UCSD-AML1 (cell line): ENCODE results near the gene STARD3.
"Not testable (repeated sequence)": the region's sequence is repeated elsewhere in the genome, so short reads cannot be mapped to it uniquely, and the experiment has no call there.

Experiments
- DNase-seq: peaks from one replicate; lab custom pipeline; 2025; ENCODE audit not compliant: unreplicated experiment; lab: John Stamatoyannopoulos, UW

Gene STARD3

DNA sequence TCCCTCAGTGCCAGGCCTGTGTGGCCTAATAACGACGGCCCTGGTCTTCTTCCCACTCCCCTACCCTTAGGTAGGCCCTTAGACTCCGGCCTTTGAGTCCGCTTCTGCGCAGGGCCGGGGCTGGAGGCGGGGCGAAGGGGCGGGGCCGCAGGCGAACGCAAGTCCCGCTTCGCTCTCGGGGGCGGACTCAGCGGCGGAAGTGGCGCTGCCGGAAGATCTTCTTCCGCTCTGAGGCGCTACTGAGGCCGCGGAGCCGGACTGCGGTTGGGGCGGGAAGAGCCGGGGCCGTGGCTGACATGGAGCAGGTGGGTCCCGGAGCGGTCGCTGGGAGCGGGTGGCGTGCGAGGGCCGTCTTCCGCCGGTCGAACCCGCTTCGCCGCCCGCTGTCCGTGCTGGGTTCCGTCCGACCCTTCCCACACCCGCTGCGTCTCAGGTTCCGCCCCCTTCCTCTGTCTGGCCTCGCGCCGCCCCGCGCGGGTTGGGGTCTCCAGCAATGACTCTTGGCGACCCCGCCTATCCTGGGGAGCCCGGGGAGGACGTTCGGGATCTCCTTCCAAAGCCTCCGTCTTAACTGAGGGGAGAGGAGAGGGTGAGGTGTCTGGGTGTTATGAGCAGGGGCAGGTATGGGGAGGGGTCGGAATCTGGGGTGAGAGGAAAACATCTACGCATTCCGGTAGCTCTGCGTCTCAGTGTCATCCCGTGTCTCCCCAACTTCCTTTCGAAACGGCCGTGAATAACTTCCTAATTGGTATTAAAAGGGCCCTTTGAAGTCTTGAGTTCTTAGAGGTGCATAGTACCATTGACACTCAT, at the start of gene STARD3:
Gene STARD3 (plus strand): TSS at position 218 of the 810 bp plus-strand sequence. CDS start 16,388 bp downstream, outside the sequence.
- peak; percentile 92 for DNase-seq

DNA sequence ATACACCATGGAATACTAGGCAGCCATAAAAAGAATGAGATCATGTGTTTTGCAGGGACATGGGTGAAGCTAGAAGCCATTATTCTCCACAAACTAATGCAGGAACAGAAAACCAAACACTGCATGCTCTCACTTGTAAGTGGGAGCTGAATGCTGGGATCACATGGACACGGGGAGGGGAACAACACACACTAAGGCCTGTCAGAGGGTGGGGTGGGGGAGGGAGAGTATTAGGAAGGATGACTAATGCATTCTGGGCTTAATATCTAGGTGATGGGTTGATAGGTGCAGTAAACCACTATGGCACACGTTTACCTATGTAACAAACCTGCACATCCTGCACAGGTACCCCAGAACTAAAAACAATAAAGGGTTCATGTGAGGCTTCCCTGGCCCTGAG, 46.8 kb upstream of the STARD3 start:
- DNase-seq: not testable (repeated sequence)

DNA sequence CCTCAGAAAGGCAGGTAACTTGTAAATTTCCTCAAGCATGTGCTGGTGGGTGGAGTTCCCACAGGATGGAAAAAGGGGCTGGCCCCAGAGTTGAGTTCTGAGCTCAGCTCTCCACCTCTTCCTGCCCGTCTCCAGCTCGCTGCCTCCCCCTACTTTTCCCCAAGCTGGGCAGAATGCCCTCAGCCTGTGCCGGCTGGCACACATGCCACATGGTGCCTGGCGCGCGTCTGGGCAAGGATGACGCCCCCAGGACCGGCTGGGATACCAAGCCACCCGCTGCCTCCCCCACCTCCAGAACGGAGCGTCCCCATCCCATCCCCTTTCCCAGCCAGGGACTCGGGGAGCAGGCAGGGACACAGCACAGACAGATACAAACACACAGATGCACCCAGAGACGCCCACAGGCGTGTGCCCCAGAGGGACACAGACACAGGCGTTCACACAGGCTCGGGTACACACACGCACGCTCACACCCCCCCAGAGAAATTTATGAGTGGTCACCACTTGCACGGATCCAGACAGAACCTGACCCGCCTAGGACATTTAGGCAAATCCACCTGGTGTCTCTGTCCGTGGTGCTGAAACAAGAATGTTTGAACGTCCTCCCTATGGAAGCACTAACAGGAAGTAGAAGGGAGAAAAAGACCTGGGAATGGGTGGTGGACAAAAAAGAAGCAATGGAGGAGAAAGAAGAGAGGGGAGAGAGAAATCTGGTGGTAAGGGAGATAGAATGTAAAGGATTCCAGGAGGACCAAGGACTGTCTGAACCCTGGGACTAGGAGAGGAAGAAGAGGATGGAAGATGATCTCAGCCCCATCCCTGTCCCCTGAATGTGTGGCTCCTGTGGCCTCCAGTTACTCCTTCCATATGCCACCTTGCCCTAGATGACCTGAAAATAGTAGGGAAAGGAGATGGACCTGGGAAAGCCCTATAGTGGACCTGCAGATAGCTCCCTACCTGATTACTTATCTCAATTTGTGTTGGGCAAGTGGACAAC, 44.7 kb upstream of the STARD3 start:
- DNase-seq: no peak

DNA sequence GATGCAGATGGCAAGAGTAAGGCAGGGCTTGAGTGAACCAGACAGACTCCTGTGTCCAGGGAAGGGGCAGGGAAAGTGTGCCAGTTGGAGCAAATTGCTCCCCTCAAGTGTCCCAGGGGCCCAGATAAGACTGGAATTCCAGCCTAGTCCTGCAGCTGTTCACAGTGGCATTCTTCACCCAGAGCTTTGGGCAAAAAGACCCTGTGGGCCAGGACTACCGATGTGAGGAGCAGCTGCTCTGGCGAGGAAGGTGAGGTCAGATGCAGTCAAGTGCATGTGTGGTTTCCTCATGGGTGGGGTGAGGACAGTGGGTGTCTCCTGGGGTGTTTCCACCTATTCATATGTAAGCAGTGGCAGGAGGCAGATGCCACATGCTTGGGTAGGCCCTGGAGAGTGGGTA, 43.6 kb upstream of the STARD3 start:
- no peak for DNase-seq

DNA sequence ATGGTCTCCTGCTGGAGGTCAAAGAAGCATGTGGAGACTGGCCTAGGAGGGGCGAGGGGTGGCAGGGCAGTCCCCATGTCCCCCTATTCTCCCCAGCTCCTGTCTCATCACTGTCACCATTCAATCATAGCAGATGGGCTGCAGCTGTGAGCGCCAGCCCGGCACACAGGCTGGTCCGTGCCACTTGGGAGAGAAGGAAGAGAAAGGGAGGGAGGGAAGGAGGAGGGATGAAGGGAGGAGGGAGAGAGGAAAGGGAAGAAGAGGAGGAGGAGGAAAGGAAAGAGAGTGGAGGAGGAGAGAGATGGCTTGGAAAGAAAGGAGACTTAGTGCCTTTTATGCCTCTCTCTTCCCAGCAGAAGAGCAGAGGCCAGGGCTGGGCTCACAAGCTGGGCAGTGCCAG, 41.6 kb upstream of the STARD3 start:
- DNase-seq: no peak

DNA sequence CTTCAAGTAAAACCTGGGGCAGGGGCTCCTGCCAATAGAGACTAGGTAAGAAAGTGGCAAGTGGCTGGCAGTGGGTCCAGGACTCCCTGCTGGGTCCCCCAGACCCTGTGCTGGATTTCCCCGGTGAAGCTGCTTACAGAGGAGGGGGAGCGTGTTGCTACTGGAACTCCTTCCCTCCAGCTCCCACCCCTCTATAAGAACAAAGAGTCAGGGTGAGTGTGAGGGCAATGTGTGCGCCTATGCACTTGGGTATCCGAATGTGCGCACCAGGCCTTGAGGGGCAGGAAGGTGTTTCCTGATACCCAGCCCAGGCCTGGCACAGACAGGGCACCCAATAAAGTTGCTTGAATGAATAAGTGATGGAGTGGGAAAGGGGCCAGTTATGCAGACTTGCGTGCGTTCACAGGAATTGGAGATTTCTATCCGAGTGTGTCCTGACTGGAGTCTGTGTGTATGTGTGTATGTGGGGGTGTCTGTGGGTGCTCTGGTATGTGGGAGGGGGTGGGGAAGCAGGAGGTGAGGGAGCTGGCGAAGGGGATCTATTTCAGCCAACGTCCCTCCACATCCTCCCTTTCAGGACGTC, 40.9 kb upstream of the STARD3 start:
- no peak for DNase-seq

DNA sequence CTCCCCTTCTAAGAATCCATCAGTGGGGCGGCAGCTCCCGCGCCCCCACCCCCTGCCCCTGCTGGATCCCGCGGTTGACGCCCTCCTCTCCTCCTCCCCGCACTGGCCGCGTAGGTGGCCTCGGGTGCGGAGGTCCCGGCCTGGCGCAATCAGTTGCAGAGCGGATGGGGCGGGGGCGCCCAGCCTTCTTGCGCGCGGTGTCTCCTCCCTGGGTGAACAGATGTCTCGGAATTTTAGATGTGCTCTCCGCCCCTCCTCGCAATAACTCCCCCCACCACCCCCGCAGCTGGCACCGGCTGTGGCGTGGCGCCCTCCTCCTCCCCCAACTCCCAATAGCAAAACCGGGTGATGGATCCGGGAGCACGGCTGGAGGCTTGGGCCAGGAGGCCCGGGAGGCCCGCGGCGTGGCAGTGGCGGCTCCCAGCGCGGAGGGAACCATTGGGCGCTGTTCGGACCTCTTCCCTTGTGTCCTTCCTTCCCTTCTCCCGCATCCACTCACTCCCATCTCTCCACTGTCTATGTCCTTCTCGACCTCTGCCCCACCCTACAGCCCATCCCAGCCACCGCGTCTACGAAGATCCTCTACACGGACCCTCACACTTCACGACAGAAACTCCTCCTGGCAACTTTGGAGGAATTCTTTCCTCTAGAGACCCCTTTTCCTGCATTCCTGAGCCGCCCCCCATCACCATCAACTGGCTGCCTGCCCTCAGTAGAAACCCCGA, 40.2 kb upstream of the STARD3 start:
- DNase-seq: no peak

DNA sequence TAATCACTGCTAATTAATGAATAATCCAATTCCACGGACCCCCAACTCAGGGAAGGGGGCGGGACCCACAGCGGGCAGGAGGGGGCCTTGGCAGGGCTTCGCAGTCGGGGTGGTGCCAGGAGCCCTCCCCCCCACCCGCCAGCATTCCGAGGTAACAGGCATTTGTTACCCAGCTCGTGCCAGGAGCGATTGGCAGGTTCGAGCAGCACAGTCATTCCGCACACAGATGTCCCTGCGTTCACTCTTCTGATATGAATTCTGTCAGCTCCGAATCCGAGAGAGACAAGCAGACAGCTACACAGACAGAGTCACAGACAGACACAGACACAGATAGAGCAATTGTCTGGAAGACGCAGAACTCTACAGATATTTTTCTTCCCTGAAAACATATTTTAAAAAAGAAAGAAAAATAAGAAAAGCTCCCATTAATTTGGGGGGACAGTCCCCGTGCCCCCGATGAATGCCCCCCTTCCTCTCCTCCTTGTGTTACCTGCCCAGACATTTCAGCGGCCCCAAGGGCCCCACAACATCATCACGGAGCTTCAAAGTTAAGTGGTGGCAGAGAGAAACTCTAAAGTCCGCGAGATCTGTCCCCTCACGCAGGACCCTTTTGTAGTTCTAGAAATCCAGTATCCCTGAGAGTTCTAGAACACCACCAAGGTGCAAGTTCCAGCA, 39.4 kb upstream of the STARD3 start:
- DNase-seq: no peak

DNA sequence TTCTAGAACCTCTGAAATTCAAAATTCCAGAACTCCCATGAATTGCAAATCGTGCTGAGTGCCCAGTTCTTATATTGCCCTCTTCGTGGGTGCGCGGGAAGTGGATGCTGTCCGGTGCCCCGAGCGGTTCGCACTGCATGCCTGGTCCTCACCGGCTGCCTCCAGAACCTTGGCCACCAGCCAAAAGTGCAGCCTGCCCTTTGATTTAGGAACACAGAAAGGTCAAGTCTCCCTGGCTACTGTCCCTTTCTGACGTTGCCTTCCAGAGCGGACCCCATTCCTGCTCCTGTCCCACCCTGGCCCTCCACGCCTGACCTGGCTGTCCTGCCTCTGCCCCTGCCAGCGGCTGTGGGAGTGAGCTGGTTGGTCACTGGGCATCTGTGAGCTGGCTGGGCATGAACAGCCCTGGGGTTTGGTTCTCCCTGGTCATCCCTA, 38.9 kb upstream of the STARD3 start:
- no peak for DNase-seq

DNA sequence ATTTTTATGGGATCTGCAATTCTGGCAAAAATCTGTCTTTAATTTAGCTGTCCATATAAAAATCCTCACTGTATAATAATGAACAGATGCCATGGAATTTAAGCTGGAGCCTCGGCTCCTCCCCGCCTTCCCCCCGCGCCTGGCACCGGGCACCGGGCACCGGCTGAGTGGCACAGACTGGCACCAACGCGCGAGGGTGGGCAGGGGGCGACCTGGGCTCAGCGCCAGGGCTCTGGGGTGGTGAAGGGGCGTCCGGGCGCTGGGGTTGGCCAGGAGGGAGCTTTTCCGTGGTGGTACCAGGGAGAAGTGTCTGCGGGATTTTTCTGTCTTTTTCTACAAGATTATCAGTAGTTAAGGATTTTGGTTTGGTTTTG, 38.3 kb upstream of the STARD3 start:
- no peak for DNase-seq

DNA sequence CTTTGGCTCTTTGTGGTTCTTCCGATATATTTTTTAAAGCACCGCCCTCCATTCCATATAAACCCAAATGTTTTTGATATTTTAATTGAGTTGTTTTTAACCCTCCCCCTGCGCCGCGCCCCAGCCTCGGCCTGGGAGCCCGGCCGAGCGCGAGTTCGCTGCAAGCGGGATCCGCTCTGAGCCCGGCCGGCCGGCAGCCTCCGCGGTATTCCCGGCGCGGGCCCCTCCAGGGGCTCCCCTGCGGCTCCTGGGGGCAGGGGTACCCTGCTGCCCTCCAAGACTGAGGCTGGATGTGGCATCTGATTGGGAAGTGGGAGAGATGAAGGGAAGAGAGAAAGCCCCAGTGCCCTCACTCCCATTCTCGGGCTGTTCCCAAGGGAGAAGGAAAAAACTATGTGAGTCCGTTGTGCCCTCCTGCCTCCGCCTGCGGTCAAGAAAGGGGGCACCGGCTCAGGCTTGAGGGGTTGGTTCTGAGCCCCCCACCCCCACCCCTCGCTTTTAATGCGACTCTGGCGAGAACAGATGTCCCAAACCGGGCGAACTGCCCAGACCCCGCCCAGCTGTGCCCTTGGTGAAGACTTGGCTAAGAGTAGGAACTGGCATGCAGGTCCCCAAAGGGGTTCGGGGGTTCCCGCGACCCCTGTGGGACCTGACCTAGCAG, 37.8 kb upstream of the STARD3 start:
- no peak for DNase-seq

DNA sequence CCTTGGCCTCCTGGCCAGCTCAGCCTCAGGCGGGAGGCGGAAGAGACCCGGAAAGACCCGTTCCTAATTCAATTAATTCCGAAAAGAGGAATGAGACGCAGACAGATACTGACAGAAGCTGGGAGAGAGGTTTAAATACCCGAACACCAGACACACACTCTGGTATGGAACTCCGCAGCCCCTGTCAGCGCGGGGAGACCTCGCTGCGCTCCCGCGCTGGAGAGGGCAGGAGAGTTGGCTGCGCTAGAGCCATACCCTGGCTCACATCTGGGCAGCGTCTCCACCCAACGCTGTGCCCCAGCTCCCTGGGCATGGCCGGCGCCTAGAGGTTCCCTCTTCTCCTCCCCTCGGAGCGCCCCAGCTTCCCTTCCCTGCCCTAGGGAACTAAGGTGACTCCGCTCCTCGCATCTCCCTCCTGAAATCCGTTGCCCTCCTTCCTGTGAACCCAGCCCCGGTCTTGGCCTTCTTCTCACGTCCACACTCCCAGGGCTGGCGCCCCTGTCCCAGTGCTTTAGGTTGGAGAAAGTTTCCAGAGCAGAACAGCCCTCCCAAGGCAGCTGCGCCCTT, 37.2 kb upstream of the STARD3 start:
- DNase-seq: no peak

DNA sequence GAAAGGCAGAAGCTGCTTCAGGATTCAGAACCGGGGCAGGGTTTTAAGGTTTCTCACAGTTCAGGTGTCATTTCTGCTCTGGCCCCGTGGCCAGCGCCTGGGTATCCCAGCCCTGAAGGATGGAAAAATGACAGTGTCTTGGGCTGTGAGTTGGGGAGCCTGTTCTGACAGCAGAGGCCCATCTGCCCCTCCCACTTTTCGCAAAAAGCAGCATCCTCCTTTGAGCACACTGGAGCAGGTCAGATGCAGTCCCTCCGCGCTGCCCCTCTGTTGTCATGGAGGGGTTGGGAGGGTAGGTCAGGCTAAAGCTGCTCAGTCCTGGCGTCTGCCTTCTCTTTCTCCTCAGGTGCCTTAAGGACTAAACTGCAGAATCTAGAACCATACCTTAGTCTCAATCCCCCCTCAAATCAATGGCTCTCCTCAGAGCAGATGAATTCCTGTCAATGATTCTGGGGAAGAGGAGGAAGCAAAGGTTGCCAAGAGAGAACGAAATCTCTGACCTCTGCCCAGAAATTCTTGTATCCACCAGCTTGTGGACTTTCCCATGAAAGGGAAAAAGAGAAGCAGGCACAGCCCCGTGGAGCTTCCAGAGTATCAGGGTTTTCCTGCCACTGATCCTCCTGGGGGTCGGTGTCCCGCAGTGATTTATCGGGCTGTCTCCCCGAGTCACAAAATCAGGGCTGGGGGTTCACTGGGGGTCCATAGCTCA, 36.5 kb upstream of the STARD3 start:
- no peak for DNase-seq

DNA sequence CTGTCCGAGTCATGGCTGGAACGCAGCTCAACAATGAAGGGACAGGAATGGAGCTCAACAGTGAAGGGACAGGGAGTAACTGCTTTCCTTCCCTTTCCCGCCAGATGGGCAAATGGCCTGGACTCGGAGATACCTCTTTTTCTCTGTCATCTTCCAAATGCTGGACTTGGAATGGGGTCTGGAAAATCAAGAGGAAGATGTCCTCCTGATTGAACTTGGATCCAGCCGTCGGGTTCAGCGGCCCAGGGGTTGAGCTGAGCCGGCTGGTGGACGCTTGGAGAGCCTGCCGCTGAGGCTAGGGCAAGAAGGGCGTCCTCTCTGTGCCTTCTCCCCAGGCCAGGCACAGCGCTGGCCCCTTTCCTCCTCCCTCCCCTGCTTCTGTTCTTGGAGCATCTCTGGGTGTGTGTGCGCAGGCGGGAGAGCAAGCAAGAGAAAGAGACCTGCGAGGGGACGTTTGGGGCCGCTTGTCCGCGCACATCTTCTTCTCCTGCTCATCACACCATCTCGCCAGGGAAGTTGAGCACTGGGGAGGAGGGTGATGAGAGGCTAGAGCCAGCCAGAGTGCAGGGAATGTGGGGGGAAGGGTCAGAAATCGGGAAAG, 35.8 kb upstream of the STARD3 start:
- DNase-seq: no peak

DNA sequence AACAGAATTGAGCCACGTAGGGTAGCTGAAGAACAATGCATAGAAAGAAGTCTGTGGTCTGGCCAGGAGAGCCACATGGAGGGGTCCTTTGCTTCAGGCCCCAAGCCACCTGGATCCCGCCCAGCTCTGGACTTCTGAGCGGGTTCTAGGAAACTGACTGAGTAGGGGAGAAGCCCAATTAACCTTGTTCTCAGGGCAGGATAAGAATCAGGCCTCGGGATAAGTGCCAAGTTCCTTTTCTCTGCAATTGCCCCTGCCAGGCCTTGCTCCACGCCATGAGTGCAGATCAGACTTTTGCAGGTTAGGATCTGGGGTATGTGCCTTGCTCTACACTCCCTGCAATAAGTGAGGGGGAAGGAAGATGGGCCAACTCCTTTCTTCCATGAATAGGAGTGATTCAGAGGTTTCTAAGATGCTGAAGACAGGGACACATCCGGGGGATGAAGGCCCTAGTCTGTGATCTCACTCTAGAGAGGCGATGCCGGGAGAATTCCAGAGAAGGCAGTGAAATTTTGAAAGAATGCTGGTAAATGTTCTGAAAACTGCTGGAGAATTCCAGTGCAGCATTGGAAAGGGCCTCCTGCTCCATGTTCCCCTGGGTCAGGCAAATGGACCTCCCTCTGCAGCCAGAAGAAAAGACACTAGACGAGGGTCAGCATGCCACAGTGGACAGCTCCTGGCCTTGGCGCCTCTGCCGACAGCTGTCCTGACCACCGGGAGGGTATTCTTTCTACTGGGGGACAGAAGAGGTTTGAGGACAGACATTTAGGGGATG, 35.0 kb upstream of the STARD3 start:
- DNase-seq: no peak

DNA sequence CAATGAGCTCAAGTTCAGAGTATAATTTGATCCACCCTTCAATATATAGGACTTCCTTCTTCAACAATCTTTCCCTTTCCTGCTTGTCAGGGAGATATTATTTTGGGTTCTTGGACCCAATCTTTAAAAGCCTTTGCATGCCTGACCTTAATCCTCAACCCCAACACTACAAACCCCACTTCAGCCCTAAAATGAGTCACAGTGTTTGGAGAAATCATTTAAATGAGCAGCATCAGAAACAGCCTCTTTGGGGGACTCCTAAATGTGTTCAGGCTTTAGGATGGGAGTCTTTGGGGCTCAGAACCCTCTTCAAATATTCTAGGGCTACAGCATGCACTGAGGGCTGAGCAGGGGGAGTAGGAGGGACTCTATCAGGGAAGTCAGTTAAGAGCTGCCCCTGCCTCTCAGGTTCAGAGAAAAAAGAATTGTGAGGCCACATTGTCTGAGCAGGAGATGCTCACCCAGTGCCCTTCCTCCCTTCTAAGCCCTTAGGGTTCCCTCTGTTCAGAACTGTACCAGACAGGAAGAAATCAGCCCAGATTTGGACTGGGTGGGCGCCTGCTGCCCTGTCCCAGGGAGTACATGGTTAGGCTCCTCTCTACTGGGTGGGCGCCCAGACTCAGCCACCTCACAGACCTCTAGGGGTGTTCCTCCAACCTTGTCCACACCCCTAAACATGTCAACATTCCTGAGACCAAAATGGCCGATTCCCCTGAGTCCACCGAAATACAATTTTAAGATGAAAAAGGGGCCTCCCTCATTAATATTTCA, 34.2 kb upstream of the STARD3 start:
- DNase-seq: no peak
